ENCODE data around the gene IHH.
A peak's percentile ranks its signal among the peaks of the same experiment; 100 is the strongest.

Gene IHH

DNA sequence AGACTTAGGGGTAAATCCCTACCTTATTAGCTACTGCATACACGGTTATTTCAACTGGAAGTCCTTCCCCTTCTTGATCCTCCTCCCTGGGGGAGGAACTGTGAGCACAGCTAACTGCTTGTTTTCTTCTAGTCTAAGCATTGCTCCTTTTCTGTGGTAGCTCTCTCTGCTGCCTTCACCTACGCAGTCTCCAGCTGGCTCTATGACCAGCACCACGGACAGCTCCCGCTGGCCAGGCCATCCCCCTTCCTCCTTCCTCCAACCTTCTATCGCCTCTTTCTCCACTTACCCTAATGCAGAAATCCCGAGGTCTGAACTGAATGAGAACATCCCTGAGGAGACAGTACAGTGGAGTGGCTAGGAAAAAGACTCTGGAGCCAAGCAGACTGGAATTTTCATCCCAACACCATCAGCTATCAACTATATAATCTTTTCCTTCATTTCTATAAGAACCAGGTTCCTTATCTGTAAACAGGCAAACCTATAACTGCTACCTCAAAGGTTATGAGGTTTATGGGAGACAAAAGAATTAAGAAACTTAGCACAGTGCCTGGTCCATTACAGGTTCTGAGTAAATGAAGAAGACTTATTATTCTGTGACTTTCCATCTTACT lies 14.7 kb downstream of the IHH start:
- DNase-seq (ENCODE audit: low spot score), result peak; percentile 63
- no peak overlapping the region for H3K9ac ChIP-seq (ENCODE audit: low read depth, low read length, poor library complexity)

DNA sequence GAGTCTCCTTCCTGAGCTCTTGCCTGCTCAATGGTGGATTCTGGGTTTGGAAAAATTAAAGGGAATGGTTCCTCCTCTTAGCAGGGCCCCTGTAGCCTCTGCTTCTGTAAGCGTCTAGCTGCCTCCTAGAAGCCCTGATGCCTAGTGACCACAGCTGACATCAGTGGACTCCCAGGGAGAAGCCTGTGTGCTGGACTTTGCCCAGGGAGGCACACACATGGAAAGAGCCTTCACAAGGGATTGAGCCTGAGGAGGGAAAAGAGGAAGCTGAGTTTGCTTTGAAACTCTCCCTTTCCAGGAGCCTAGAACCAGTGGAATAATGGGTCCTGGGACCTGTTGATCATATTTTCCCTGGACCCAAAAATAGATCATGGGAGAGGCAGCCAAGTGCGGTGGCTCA lies 18.0 kb downstream of the IHH start:
- Histone ChIP-seq H3K9ac (ENCODE audit: low read depth, low read length, poor library complexity) (no peak overlapping the region), H2BK120ac (ENCODE audit: low read depth, low read length) (no peak overlapping the region), H2BK15ac (ENCODE audit: low read length) (no peak overlapping the region), H2BK5ac (ENCODE audit: low read length) (no peak overlapping the region), H3K4me3 (ENCODE audit: low read length in 2 of 2) (no peak overlapping the region), H4K91ac (ENCODE audit: low read depth, low read length, poor library complexity) (no peak overlapping the region), H3K36me3 (replicated peaks in 1 of 2; ENCODE audit: control insufficient read depth in 2 of 2, insufficient read depth in 2 of 2, low read length in 2 of 2) (no peaks in the 10 kb centered on the region), H2AK5ac (ENCODE audit: low read depth, low read length) (no peak overlapping the region), H3K18ac (ENCODE audit: low read length) (no peak overlapping the region), H2BK12ac (ENCODE audit: low read length) (no peak overlapping the region), H3K14ac (ENCODE audit: low read length) (no peak overlapping the region), H3K23ac (ENCODE audit: low read depth, low read length, poor library complexity) (no peak overlapping the region), H3K4me1 (ENCODE audit: control insufficient read depth in 2 of 2, insufficient read depth in 1 of 2, low read depth in 1 of 2, low read length in 2 of 2) (peaks cover 0 to 3% of the 10 kb centered on the region in 2 donors), H2AFZ (ENCODE audit: low read length) (no peak overlapping the region), H3K9me3 (replicated peaks in 1 of 2; ENCODE audit: control insufficient read depth in 2 of 2, insufficient read depth in 1 of 2, low read depth in 1 of 2, low read length in 2 of 2) (no peaks in the 10 kb centered on the region), H4K8ac (ENCODE audit: low read depth, low read length) (no peak overlapping the region), H3K27ac (replicated peaks; ENCODE audit: low read length) (no peak overlapping the region), H3K4ac (ENCODE audit: low read length) (no peak overlapping the region), H3K27me3 (ENCODE audit: control insufficient read depth in 3 of 3, insufficient read depth in 3 of 3, low read depth in 1 of 3, low read length in 3 of 3) (peaks cover 0 to 20% (median 18%) of the 10 kb centered on the region in 3 experiments), H3K4me2 (ENCODE audit: insufficient read depth, low read length, poor library complexity, severe bottlenecking) (no peak overlapping the region), H3K79me1 (ENCODE audit: low read depth, low read length) (no peaks in the 10 kb centered on the region)
- WGBS, 2 donors (ENCODE audit: extremely low coverage in 2 of 2, insufficient read length in 2 of 2, insufficient replicate concordance in 1 of 2), result no CpG with 5 or more reads among the region's 2 CpGs
- no peak for DNase-seq (ENCODE audit: low spot score)

More for the DNA sequence above, 14.7 kb downstream of the IHH start:
- peaks cover 0 to 2% of the 10 kb centered on the region in 2 donors for H3K4me1 ChIP-seq (ENCODE audit: control insufficient read depth in 2 of 2, insufficient read depth in 1 of 2, low read depth in 1 of 2, low read length in 2 of 2)
- no peak overlapping the region for H3K27ac ChIP-seq (replicated peaks; ENCODE audit: low read length)
- H2AK5ac ChIP-seq (ENCODE audit: low read depth, low read length), result no peak overlapping the region
- no peak overlapping the region for H3K23ac ChIP-seq (ENCODE audit: low read depth, low read length, poor library complexity)
- no peak overlapping the region for H2AFZ ChIP-seq (ENCODE audit: low read length)
- no peak overlapping the region for H3K4me2 ChIP-seq (ENCODE audit: insufficient read depth, low read length, poor library complexity, severe bottlenecking)
- no peak overlapping the region for H4K91ac ChIP-seq (ENCODE audit: low read depth, low read length, poor library complexity)
- no peak overlapping the region for H3K14ac ChIP-seq (ENCODE audit: low read length)
- no CpG with 5 or more reads among the region's 6 CpGs for WGBS, 2 donors (ENCODE audit: extremely low coverage in 2 of 2, insufficient read length in 2 of 2, insufficient replicate concordance in 1 of 2)
- no peaks in the 10 kb centered on the region for H3K36me3 ChIP-seq (replicated peaks in 1 of 2; ENCODE audit: control insufficient read depth in 2 of 2, insufficient read depth in 2 of 2, low read length in 2 of 2)
- no peak overlapping the region for H2BK5ac ChIP-seq (ENCODE audit: low read length)
- H3K9me3 ChIP-seq (replicated peaks in 1 of 2; ENCODE audit: control insufficient read depth in 2 of 2, insufficient read depth in 1 of 2, low read depth in 1 of 2, low read length in 2 of 2), result no peaks in the 10 kb centered on the region
- no peak overlapping the region for H3K18ac ChIP-seq (ENCODE audit: low read length)
- H2BK15ac ChIP-seq (ENCODE audit: low read length), result no peak overlapping the region
- H3K27me3 ChIP-seq (ENCODE audit: control insufficient read depth in 3 of 3, insufficient read depth in 3 of 3, low read depth in 1 of 3, low read length in 3 of 3), result peaks cover 0 to 43% (median 17%) of the 10 kb centered on the region in 3 experiments
- no peak overlapping the region for H3K4me3 ChIP-seq (ENCODE audit: low read length in 2 of 2)
- H3K4ac ChIP-seq (ENCODE audit: low read length), result no peak overlapping the region
- no peak overlapping the region for H2BK12ac ChIP-seq (ENCODE audit: low read length)
- no peak overlapping the region for H4K8ac ChIP-seq (ENCODE audit: low read depth, low read length)
- no peaks in the 10 kb centered on the region for H3K79me1 ChIP-seq (ENCODE audit: low read depth, low read length)
- H2BK120ac ChIP-seq (ENCODE audit: low read depth, low read length), result no peak overlapping the region

DNA sequence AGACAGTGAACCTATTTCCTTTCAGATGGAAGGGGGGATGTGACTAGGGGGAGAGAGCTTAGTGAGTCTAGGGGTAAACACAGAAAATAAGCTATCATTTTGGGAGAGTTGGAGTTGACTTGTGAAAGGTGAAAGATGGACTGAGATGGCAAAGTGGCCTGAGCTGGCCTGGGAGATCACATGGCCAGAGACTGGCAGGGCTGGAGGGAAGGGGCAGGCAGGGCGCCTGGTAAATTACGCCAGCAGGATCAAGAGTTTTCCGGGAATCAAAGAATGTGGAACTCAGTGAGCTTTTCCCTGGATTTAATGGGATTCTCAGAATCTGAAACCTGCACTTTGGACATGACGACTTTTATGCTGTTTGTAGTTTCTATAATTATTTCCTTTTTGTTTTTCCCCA lies 18.6 kb downstream of the IHH start:
- Histone ChIP-seq H3K36me3 (replicated peaks in 1 of 2; ENCODE audit: control insufficient read depth in 2 of 2, insufficient read depth in 2 of 2, low read length in 2 of 2) (no peaks in the 10 kb centered on the region), H3K27me3 (ENCODE audit: control insufficient read depth in 3 of 3, insufficient read depth in 3 of 3, low read depth in 1 of 3, low read length in 3 of 3) (peaks cover 0 to 18% (median 17%) of the 10 kb centered on the region in 3 experiments), H2BK120ac (ENCODE audit: low read depth, low read length) (no peak overlapping the region), H4K91ac (ENCODE audit: low read depth, low read length, poor library complexity) (no peak overlapping the region), H3K9ac (ENCODE audit: low read depth, low read length, poor library complexity) (no peak overlapping the region), H3K9me3 (replicated peaks in 1 of 2; ENCODE audit: control insufficient read depth in 2 of 2, insufficient read depth in 1 of 2, low read depth in 1 of 2, low read length in 2 of 2) (no peaks in the 10 kb centered on the region), H2AK5ac (ENCODE audit: low read depth, low read length) (no peak overlapping the region), H2BK15ac (ENCODE audit: low read length) (no peak overlapping the region), H3K23ac (ENCODE audit: low read depth, low read length, poor library complexity) (no peak overlapping the region), H2AFZ (ENCODE audit: low read length) (no peak overlapping the region), H3K27ac (replicated peaks; ENCODE audit: low read length) (no peak overlapping the region), H3K18ac (ENCODE audit: low read length) (no peak overlapping the region), H3K4me3 (ENCODE audit: low read length in 2 of 2) (no peak overlapping the region), H3K79me1 (ENCODE audit: low read depth, low read length) (no peaks in the 10 kb centered on the region), H2BK12ac (ENCODE audit: low read length) (no peak overlapping the region), H2BK5ac (ENCODE audit: low read length) (no peak overlapping the region), H3K4me2 (ENCODE audit: insufficient read depth, low read length, poor library complexity, severe bottlenecking) (no peak overlapping the region), H3K14ac (ENCODE audit: low read length) (no peak overlapping the region), H4K8ac (ENCODE audit: low read depth, low read length) (no peak overlapping the region), H3K4ac (ENCODE audit: low read length) (no peak overlapping the region), H3K4me1 (ENCODE audit: control insufficient read depth in 2 of 2, insufficient read depth in 1 of 2, low read depth in 1 of 2, low read length in 2 of 2) (peaks cover 0 to 3% of the 10 kb centered on the region in 2 donors)
- DNase-seq (ENCODE audit: low spot score), result no peak
- no CpG with 5 or more reads among the region's 4 CpGs for WGBS, 2 donors (ENCODE audit: extremely low coverage in 2 of 2, insufficient read length in 2 of 2, insufficient replicate concordance in 1 of 2)

DNA sequence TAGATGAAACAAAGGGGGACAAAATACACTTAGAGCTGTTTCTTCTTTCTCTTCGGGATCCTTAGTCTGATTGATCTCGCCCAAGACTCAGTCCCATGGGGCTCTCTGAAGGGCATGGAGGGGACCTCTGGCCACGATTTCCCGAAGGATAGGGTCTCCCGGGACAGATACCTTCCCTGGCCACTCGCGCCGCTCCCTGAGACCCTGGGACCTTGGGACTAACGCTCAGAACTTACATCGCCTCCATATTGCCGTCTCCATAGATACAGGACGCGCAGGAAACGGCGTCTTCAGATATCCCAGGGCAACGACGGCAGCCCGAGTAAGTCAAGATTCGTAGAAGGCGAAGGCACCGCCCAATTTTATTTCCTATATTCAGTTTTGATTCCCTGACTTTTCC lies 19.5 kb downstream of the IHH start, which contains the start of gene CFAP65:
Gene CFAP65 (minus strand): TSS at position 265 of the 400 bp plus-strand sequence. CDS start 2,468 bp downstream, outside the sequence.
- Histone ChIP-seq H2BK5ac (ENCODE audit: low read length) (no peak within 1 kb of the TSS), H3K27me3 (ENCODE audit: control insufficient read depth in 3 of 3, insufficient read depth in 3 of 3, low read depth in 1 of 3, low read length in 3 of 3) (peaks cover 0 to 17% (median 16%) of the 10 kb centered on the region in 3 experiments)

More for the DNA sequence above, 19.5 kb downstream of the IHH start, which contains the start of gene CFAP65:
- Histone ChIP-seq H3K27ac (replicated peaks; ENCODE audit: low read length) (no peak within 1 kb of the TSS), H3K4me3 (ENCODE audit: low read length in 2 of 2) (peak within 1 kb of the TSS; percentile 54 to 72), H3K9me3 (replicated peaks in 1 of 2; ENCODE audit: control insufficient read depth in 2 of 2, insufficient read depth in 1 of 2, low read depth in 1 of 2, low read length in 2 of 2) (no peaks in the 10 kb centered on the region), H3K4me1 (ENCODE audit: control insufficient read depth in 2 of 2, insufficient read depth in 1 of 2, low read depth in 1 of 2, low read length in 2 of 2) (peaks cover 0 to 3% of the 10 kb centered on the region in 2 donors), H2AK5ac (ENCODE audit: low read depth, low read length) (no peak within 1 kb of the TSS), H3K79me1 (ENCODE audit: low read depth, low read length) (no peaks in the 10 kb centered on the region), H4K91ac (ENCODE audit: low read depth, low read length, poor library complexity) (no peak within 1 kb of the TSS), H2BK15ac (ENCODE audit: low read length) (no peak within 1 kb of the TSS), H3K18ac (ENCODE audit: low read length) (no peak within 1 kb of the TSS), H2AFZ (ENCODE audit: low read length) (peak within 1 kb of the TSS; percentile 96), H2BK12ac (ENCODE audit: low read length) (no peak within 1 kb of the TSS), H2BK120ac (ENCODE audit: low read depth, low read length) (no peak within 1 kb of the TSS), H3K4me2 (ENCODE audit: insufficient read depth, low read length, poor library complexity, severe bottlenecking) (peak within 1 kb of the TSS; percentile 61), H3K4ac (ENCODE audit: low read length) (no peak within 1 kb of the TSS), H4K8ac (ENCODE audit: low read depth, low read length) (no peak within 1 kb of the TSS), H3K36me3 (replicated peaks in 1 of 2; ENCODE audit: control insufficient read depth in 2 of 2, insufficient read depth in 2 of 2, low read length in 2 of 2) (no peaks in the 10 kb centered on the region), H3K14ac (ENCODE audit: low read length) (no peak within 1 kb of the TSS), H3K23ac (ENCODE audit: low read depth, low read length, poor library complexity) (no peak within 1 kb of the TSS), H3K9ac (ENCODE audit: low read depth, low read length, poor library complexity) (no peak within 1 kb of the TSS)
- DNase-seq (ENCODE audit: low spot score), result peak; percentile 42
- WGBS, 2 donors (ENCODE audit: extremely low coverage in 2 of 2, insufficient read length in 2 of 2, insufficient replicate concordance in 1 of 2), result no CpG with 5 or more reads among the region's 21 CpGs

Measured in neuronal stem cell (in vitro differentiated cells).